Activated CD4-positive, CD25-positive, alpha-beta regulatory T cell treated with anti-CD3 and anti-CD28 coated beads, Interleukin-2, amount 50 U/mL, for 72 hours (primary cell): ENCODE data around the gene APBA2.
"Not testable (repeated sequence)": the region's sequence is repeated elsewhere in the genome, so short reads cannot be mapped to it uniquely, and the experiment has no call there.

Experiments
- DNase-seq: peaks from one replicate; pipeline ENCODE4 v3.0.0; 2021

Gene APBA2

GRCh38 chr15:28879551-28879950, 6.2 kb upstream of the APBA2 start:
- no peak for DNase-seq

- no peak for DNase-seq
Observed at GRCh38 chr15:28880680-28881079, 5.1 kb upstream of the APBA2 start.

- DNase-seq: no peak
Observed at GRCh38 chr15:28881170-28881569, 4.6 kb upstream of the APBA2 start.

- no peak for DNase-seq
Observed at GRCh38 chr15:28881600-28881999, 4.2 kb upstream of the APBA2 start.

- no peak for DNase-seq
Observed at GRCh38 chr15:28884151-28884940, 1.4 kb upstream of the APBA2 start.

- DNase-seq: no peak
Observed at GRCh38 chr15:28885128-28885629, 595 bp upstream of the APBA2 start.

- DNase-seq: no peak
Observed at GRCh38 chr15:28886431-28887338, 911 bp downstream of the APBA2 start.

- no peak for DNase-seq
Observed at GRCh38 chr15:28887339-28888174, 1.8 kb downstream of the APBA2 start.

GRCh38 chr15:28888302-28888894, 2.6 kb downstream of the APBA2 start:
- DNase-seq: no peak

GRCh38 chr15:28888900-28889299, 3.1 kb downstream of the APBA2 start:
- no peak for DNase-seq

GRCh38 chr15:28889346-28889745, 3.6 kb downstream of the APBA2 start:
- no peak for DNase-seq

GRCh38 chr15:28889871-28890270, 4.1 kb downstream of the APBA2 start:
- DNase-seq: not testable (repeated sequence)

GRCh38 chr15:28890291-28890690, 4.5 kb downstream of the APBA2 start:
- not testable (repeated sequence) for DNase-seq

- DNase-seq: no peak
Observed at GRCh38 chr15:28890711-28891495, 5.1 kb downstream of the APBA2 start.

- no peak for DNase-seq
Observed at GRCh38 chr15:28891588-28891987, 5.8 kb downstream of the APBA2 start.

GRCh38 chr15:28892789-28893610, 7.2 kb downstream of the APBA2 start:
- DNase-seq: no peak

GRCh38 chr15:28894631-28895030, 8.9 kb downstream of the APBA2 start:
- DNase-seq: no peak

- DNase-seq: no peak
Observed at GRCh38 chr15:28895146-28895545, 9.4 kb downstream of the APBA2 start.

GRCh38 chr15:28895566-28895965, 9.8 kb downstream of the APBA2 start:
- DNase-seq: no peak

GRCh38 chr15:28896951-28897350, 11.2 kb downstream of the APBA2 start:
- DNase-seq: no peak
